SK-N-SH treated with all-trans-retinoic acid at 6 μM for 48 hours (cell line): ENCODE measurements around the gene DOCK1.

Source experiments
- ATAC-seq: fragments of 200-7000 bp; cut with Tn5 transposase; 3 replicates; pipeline ENCODE4 v1.9.1; 2020; ENCODE audit warnings: mild to moderate bottlenecking, moderate library complexity
- ARNTL ChIP-seq: fragments of 450-650 bp; formaldehyde crosslinking; IDR thresholded peaks from 2 replicates; pipeline ENCODE4 v1.5.0; 2020; ENCODE audit warnings: low read depth, mild to moderate bottlenecking, moderate library complexity, borderline replicate concordance
- BACH2 ChIP-seq: fragments of 250-450 bp; sonication (Bioruptor Pico); IDR thresholded peaks from 2 replicates; pipeline ENCODE4 v1.9.0; 2021; ENCODE audit warnings: mild to moderate bottlenecking, borderline replicate concordance
- CSDC2 ChIP-seq: fragments of 250-450 bp; sonication (Bioruptor Pico); IDR thresholded peaks from 2 replicates; pipeline ENCODE4 v1.5.0; 2020; ENCODE audit warnings: mild to moderate bottlenecking, moderate library complexity
- ESRRG ChIP-seq: fragments of 250-450 bp; sonication (Bioruptor Pico); IDR thresholded peaks from 2 replicates; pipeline ENCODE4 v1.6.1; 2021; ENCODE audit warnings: mild to moderate bottlenecking
- GLIS3 ChIP-seq: fragments of 250-450 bp; sonication (Bioruptor Pico); IDR thresholded peaks from 2 replicates; pipeline ENCODE4 v1.5.0; 2020; ENCODE audit warnings: mild to moderate bottlenecking, moderate library complexity
- ISL1 ChIP-seq: fragments of 250-450 bp; sonication (Bioruptor Pico); IDR thresholded peaks from 2 replicates; pipeline ENCODE4 v2.1.2; 2022; ENCODE audit warnings: mild to moderate bottlenecking, moderate library complexity
- OSR1 ChIP-seq: fragments of 250-450 bp; sonication (Bioruptor Pico); IDR thresholded peaks from 2 replicates; pipeline ENCODE4 v1.8.0; 2022; ENCODE audit warnings: moderate library complexity, mild to moderate bottlenecking, inconsistent platforms
- SNAI2 ChIP-seq: fragments of 250-450 bp; sonication (Bioruptor Pico); IDR thresholded peaks from 2 replicates; pipeline ENCODE4 v1.5.0; 2020; ENCODE audit warnings: mild to moderate bottlenecking, moderate library complexity
- TCF4 ChIP-seq: fragments of 250-450 bp; sonication (Bioruptor Pico); IDR thresholded peaks from 2 replicates; pipeline ENCODE4 v1.8.0; 2021; ENCODE audit warnings: mild to moderate bottlenecking, moderate library complexity, borderline replicate concordance
- TOX ChIP-seq: fragments of 250-450 bp; sonication (Bioruptor Pico); IDR thresholded peaks from 2 replicates; pipeline ENCODE4 v1.8.0; 2021; ENCODE audit warnings: mild to moderate bottlenecking, moderate library complexity, borderline replicate concordance
- ZC3H10 ChIP-seq: fragments of 250-450 bp; sonication (Bioruptor Pico); IDR thresholded peaks from 2 replicates; pipeline ENCODE4 v1.5.1; 2021; ENCODE audit warnings: mild to moderate bottlenecking, moderate library complexity
- ZFP3 ChIP-seq: fragments of 250-450 bp; sonication (Bioruptor Pico); IDR thresholded peaks from 2 replicates; pipeline ENCODE4 v1.5.0; 2020; ENCODE audit warnings: mild to moderate bottlenecking, moderate library complexity
- ZFP30 ChIP-seq: fragments of 450-650 bp; formaldehyde crosslinking; IDR thresholded peaks from 2 replicates; pipeline ENCODE4 v1.5.0; 2022; ENCODE audit warnings: mild to moderate bottlenecking, moderate library complexity
- ZNF565 ChIP-seq: fragments of 450-650 bp; formaldehyde crosslinking; conservative IDR thresholded peaks from 2 replicates; pipeline ENCODE4 v1.5.0; 2020; ENCODE audit warnings: low read depth, mild to moderate bottlenecking, moderate library complexity
- ZNF70 ChIP-seq: fragments of 450-650 bp; formaldehyde crosslinking; IDR thresholded peaks from 2 replicates; pipeline ENCODE4 v1.5.0; 2020; ENCODE audit warnings: mild to moderate bottlenecking, moderate library complexity
- ZNF8 ChIP-seq: fragments of 450-650 bp; formaldehyde crosslinking; IDR thresholded peaks from 2 replicates; pipeline ENCODE4 v1.5.0; 2020; ENCODE audit warnings: mild to moderate bottlenecking, moderate library complexity
- TF ChIP-seq, protein P1 (sequence below): fragments of 250-450 bp; sonication (Bioruptor Pico); IDR thresholded peaks from 2 replicates; pipeline ENCODE4 v1.5.0; 2020; ENCODE audit warnings: mild to moderate bottlenecking, moderate library complexity
- TF ChIP-seq, protein P2 (sequence below): fragments of 250-450 bp; sonication (Bioruptor Pico); IDR thresholded peaks from 2 replicates; pipeline ENCODE4 v1.8.0; 2020; ENCODE audit warnings: mild to moderate bottlenecking, moderate library complexity, borderline replicate concordance
- TF ChIP-seq, protein P3 (sequence below): fragments of 250-450 bp; sonication (Bioruptor Pico); IDR thresholded peaks from 2 replicates; pipeline ENCODE4 v1.5.1; 2020; ENCODE audit warnings: low read depth, mild to moderate bottlenecking, moderate library complexity
- TF ChIP-seq, protein P4 (sequence below): fragments of 250-450 bp; sonication (Bioruptor Pico); IDR thresholded peaks from 2 replicates; pipeline ENCODE4 v1.8.0; 2021; ENCODE audit warnings: low read depth, mild to moderate bottlenecking, moderate library complexity, borderline replicate concordance

The DOCK1 gene

DNA sequence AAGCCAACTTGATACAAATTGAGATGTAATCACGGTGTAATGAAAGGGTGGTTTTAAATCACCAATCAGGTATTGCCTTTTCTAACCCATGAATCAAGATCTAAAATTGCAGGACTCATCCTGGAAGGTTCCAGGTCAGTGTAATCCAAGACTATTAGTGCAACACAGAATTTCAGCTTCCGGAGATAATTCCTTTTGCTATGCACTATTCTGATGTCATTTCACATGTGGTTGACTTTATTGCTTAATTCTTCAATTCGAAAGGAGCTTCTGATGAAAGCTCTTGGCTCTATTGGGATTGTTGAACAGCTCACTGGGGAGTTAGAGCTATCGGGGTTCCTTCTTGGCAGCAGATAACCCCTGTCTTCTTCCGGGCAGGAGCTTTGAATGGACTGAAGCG is 438.6 kb downstream of the DOCK1 start:
- no peak for ATAC-seq
- TF ChIP-seq TOX (CRISPR knock-in tag) (no peak), ZFP30 (CRISPR knock-in tag) (no peak), ESRRG (CRISPR knock-in tag) (no peak), ZNF8 (CRISPR knock-in tag) (no peak), SNAI2 (CRISPR knock-in tag) (no peak)
- TF ChIP-seq, all 23 proteins: peak for 0

DNA sequence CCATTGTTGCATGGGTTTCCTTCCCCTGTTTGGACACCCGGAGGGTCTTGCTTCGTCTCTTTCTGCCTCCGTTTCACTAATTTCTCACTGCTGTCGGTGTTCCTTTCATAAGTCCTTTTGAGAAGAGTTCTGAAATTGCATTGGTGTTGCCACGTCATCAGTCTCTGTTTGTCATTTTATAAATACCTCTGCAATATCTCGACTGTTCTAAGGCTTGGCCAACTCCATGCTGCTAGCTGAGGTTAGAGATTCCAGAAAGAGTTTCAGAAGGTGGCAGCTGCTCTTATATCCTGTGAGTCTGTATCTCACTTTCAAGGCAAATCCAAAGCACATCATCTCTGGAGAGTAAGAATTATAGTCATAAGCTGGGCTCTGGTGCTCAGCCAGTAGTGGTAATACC is 439.1 kb downstream of the DOCK1 start:
- no peak for ATAC-seq
- TF ChIP-seq TOX (CRISPR knock-in tag): no peak

DNA sequence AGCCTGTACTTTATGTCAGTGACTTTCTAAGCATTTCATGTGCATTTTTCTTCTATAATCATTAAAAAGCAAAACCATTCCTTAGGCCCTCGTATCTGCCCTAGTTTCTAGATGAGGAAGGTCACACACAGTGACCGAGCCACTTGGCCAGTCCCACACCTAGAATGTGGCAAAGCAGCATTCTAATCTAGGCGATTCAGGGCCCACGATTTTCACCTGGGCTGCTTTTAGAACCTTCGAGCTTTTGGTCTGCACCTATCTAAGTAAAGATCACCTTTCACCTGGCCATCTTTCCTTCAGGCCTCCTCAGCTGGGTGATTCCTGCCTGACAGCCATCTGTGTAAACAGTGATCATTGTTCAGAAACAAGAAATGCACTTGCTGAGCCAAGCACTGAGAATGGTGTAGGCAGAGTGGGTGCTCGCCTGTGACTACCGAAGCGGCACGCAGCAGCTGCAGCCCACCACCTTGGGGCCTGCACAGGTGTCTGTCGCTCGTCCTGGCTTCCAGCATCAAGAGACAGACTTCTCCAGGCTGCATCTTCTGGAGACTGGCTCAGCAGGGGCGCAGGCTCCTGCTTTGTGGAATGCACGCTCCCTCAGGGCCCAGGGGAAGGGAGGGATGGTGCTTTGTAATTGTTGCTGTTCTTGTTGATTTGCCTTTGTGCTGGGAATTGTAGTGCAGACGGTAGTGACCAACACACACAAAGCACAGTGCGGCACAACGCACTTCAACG is 440.2 kb downstream of the DOCK1 start:
- no peak for TF ChIP-seq ZFP3 (CRISPR knock-in tag)
- TF ChIP-seq ESRRG (CRISPR knock-in tag): no peak
- TF ChIP-seq TOX (CRISPR knock-in tag): no peak
- TF ChIP-seq TCF4 (CRISPR knock-in tag): no peak
- TF ChIP-seq ARNTL (CRISPR knock-in tag): no peak
- no peak for TF ChIP-seq CSDC2 (CRISPR knock-in tag)
- no peak for TF ChIP-seq ZC3H10 (CRISPR knock-in tag)
- ATAC-seq: no peak

DNA sequence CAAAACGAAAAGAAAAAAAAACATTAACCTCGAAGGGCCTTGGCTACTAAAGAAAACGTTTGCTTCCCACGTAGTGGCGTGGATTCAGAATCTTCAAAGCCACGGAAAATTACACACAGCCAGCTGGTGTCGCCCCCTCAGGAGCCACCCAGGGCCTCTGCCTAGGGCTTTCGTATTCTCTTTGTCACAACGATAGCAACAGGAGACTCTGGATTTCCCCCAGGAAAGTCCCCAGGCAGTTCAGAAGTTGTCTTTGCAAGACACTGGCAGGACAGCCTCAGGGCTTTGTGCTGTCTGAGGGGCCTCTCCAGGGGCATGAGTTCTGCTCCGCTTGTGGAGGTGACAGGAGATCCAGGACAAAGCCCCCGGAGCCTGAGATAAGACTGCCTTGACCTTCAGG is 441.4 kb downstream of the DOCK1 start:
- no peak for TF ChIP-seq TCF4 (CRISPR knock-in tag)
- no peak for TF ChIP-seq ZFP30 (CRISPR knock-in tag)
- no peak for TF ChIP-seq ESRRG (CRISPR knock-in tag)
- TF ChIP-seq ZNF8 (CRISPR knock-in tag): no peak
- no peak for TF ChIP-seq ZNF70 (CRISPR knock-in tag)
- TF ChIP-seq ARNTL (CRISPR knock-in tag): no peak
- no peak for TF ChIP-seq CSDC2 (CRISPR knock-in tag)
- TF ChIP-seq BACH2 (CRISPR knock-in tag): no peak
- no peak for TF ChIP-seq ZC3H10 (CRISPR knock-in tag)
- TF ChIP-seq GLIS3 (CRISPR knock-in tag): no peak
- TF ChIP-seq OSR1 (CRISPR knock-in tag): no peak
- no peak for TF ChIP-seq TOX (CRISPR knock-in tag)
- TF ChIP-seq, protein P1, sequence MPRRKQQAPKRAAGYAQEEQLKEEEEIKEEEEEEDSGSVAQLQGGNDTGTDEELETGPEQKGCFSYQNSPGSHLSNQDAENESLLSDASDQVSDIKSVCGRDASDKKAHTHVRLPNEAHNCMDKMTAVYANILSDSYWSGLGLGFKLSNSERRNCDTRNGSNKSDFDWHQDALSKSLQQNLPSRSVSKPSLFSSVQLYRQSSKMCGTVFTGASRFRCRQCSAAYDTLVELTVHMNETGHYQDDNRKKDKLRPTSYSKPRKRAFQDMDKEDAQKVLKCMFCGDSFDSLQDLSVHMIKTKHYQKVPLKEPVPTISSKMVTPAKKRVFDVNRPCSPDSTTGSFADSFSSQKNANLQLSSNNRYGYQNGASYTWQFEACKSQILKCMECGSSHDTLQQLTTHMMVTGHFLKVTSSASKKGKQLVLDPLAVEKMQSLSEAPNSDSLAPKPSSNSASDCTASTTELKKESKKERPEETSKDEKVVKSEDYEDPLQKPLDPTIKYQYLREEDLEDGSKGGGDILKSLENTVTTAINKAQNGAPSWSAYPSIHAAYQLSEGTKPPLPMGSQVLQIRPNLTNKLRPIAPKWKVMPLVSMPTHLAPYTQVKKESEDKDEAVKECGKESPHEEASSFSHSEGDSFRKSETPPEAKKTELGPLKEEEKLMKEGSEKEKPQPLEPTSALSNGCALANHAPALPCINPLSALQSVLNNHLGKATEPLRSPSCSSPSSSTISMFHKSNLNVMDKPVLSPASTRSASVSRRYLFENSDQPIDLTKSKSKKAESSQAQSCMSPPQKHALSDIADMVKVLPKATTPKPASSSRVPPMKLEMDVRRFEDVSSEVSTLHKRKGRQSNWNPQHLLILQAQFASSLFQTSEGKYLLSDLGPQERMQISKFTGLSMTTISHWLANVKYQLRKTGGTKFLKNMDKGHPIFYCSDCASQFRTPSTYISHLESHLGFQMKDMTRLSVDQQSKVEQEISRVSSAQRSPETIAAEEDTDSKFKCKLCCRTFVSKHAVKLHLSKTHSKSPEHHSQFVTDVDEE (CRISPR knock-in tag): no peak
- TF ChIP-seq, protein P2, sequence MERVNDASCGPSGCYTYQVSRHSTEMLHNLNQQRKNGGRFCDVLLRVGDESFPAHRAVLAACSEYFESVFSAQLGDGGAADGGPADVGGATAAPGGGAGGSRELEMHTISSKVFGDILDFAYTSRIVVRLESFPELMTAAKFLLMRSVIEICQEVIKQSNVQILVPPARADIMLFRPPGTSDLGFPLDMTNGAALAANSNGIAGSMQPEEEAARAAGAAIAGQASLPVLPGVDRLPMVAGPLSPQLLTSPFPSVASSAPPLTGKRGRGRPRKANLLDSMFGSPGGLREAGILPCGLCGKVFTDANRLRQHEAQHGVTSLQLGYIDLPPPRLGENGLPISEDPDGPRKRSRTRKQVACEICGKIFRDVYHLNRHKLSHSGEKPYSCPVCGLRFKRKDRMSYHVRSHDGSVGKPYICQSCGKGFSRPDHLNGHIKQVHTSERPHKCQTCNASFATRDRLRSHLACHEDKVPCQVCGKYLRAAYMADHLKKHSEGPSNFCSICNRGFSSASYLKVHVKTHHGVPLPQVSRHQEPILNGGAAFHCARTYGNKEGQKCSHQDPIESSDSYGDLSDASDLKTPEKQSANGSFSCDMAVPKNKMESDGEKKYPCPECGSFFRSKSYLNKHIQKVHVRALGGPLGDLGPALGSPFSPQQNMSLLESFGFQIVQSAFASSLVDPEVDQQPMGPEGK: no peak
- TF ChIP-seq, protein P3, sequence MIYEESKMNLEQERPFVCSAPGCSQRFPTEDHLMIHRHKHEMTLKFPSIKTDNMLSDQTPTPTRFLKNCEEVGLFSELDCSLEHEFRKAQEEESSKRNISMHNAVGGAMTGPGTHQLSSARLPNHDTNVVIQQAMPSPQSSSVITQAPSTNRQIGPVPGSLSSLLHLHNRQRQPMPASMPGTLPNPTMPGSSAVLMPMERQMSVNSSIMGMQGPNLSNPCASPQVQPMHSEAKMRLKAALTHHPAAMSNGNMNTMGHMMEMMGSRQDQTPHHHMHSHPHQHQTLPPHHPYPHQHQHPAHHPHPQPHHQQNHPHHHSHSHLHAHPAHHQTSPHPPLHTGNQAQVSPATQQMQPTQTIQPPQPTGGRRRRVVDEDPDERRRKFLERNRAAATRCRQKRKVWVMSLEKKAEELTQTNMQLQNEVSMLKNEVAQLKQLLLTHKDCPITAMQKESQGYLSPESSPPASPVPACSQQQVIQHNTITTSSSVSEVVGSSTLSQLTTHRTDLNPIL (CRISPR knock-in tag): no peak
- ATAC-seq: no peak

DNA sequence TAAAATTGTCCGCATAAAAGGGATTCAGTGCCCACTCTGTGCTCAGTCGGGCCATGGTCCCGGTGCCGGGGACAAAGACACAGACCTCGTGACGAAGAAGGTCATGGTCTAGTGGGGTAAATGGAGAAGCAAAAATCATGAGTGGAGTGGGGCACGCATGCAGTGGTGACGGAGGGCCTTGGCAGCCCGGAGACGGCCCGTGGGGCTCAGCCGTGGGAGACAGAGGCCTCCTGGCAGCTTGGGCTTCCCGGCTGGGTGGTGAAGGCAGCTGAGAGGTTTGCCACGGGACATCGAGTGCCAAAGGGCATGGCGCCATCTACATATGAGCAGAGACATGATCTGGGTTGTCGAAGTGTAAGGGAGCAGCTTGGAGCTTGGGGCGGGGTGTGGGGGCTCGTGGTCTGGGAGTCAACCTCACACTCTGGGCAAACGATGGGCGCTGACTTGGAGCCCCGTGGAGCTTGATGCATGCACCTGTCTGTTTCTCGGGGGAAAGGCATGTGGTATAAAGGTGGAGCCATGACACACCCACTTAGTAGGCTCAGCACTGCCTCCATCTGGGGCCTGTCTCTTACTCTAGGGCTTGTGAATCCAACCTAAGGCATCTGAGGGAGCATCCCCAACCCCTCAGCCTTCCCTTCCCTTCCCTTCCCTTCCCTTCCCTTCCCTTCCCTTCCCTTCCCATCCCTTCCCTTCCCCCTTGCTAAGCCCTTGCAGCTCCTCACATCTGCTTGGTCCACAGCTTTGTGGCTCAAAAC is 442.2 kb downstream of the DOCK1 start:
- TF ChIP-seq, protein P4, sequence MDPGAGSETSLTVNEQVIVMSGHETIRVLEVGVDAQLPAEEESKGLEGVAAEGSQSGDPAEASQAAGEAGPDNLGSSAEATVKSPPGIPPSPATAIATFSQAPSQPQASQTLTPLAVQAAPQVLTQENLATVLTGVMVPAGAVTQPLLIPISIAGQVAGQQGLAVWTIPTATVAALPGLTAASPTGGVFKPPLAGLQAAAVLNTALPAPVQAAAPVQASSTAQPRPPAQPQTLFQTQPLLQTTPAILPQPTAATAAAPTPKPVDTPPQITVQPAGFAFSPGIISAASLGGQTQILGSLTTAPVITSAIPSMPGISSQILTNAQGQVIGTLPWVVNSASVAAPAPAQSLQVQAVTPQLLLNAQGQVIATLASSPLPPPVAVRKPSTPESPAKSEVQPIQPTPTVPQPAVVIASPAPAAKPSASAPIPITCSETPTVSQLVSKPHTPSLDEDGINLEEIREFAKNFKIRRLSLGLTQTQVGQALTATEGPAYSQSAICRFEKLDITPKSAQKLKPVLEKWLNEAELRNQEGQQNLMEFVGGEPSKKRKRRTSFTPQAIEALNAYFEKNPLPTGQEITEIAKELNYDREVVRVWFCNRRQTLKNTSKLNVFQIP (CRISPR knock-in tag): no peak
- TF ChIP-seq, protein P3 (CRISPR knock-in tag): no peak
- TF ChIP-seq ISL1 (CRISPR knock-in tag): no peak
- TF ChIP-seq ZFP3 (CRISPR knock-in tag): no peak
- no peak for TF ChIP-seq CSDC2 (CRISPR knock-in tag)
- TF ChIP-seq ZNF565: no peak
- TF ChIP-seq TCF4 (CRISPR knock-in tag): no peak
- no peak for ATAC-seq
